AG10803 (cell line): ENCODE results near the gene RPS10.
"Not testable (repeated sequence)": the region's sequence is repeated elsewhere in the genome, so short reads cannot be mapped to it uniquely, and the experiment has no call there.

ENCODE experiments used
- DNase-seq: peaks from one replicate; pipeline ENCODE4 v3.0.0; 2010; ENCODE audit warnings: low read depth
- H3K4me3 ChIP-seq: 2 replicates; pipeline ENCODE4 v1.5.1; 2011; ENCODE audit warnings: mild to moderate bottlenecking, low read length, control low read depth
- CTCF ChIP-seq: conservative IDR thresholded peaks from 2 replicates; pipeline ENCODE4 v1.5.1; 2011; ENCODE audit warnings: mild to moderate bottlenecking, low read length, control low read depth, inconsistent platforms

Gene RPS10

DNA sequence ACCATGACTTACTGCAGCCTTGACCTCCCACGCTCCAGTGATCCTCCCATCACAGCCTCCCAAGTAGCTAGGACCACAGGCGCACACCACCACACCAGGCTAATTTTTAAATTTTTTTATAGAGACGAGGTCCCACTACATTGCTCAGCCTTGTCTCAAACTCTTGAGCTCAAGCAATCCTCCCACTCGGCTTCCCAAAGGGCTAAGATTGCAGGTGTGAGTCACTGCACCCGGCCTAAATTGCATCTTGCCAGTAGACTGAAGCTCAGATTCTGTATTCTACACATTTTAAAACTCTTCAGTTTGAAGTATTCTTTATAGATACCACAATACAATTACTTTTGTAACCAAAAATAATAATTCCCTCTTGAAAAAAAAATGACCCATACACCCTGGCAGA is 44.8 kb downstream of the RPS10 start:
- no peak for DNase-seq
- no peak overlapping the region for H3K4me3 ChIP-seq
- TF ChIP-seq CTCF, result no peak

DNA sequence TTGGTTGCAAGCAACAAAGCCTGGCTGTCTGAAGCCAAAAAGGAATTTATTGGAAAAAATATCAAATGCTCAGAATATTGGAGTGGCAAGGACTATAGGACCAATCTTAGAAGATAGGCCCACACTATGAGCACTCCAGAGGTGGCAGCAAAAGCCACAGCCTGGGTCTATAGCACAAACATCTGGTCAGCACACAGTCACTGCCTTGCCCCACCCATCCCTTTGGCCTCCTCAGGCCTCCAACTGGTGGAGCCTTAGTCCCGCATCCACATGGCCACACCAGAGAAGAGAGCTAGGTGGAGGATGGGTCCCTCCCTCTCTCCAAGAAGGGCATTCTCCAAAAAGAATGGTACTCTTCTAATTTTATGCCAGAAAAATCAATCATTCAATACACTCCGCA is 47.4 kb downstream of the RPS10 start:
- TF ChIP-seq CTCF, result no peak
- peak; percentile 13 for DNase-seq
- H3K4me3 ChIP-seq, result no peak overlapping the region

DNA sequence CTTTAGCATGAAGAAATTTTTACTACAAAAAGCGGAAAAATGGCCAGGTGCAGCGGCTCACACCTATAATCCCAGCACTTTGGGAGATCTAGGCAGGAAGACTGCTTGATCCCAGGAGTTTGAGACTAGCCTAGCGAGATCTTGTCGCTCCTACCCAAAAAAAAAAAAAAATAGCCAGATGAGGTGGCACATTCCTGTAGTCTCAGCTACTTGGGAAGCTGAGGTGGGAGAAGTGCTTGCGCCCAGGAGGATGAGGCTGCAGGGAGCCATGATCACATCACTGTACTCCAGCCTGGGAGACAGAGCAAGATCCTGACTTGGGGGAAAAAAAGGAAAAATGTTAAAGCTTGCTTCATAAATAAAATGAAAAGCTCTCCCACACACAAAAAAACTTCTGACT is 47.9 kb downstream of the RPS10 start:
- no peak for TF ChIP-seq CTCF
- H3K4me3 ChIP-seq, result no peak overlapping the region
- no peak for DNase-seq

DNA sequence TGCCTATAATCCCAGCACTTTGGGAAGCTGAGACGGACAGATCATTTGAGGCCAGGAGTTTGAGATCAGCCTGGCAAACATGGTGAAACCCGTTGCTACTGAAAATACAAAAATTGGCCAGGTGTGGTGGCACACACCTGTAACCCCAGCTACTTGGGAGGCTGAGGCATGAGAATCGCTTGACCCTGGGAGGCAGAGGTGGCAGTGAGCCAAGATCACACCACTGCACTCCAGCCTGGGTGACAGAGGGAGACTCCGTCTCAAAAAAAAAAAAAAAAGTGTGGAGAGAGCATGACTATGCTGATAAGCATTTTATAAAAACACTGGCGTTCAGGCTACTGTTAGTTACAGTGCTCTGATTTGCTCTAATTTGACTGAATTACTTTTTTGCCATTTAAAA is 48.3 kb downstream of the RPS10 start:
- H3K4me3 ChIP-seq, DNase-seq: not testable (repeated sequence)

DNA sequence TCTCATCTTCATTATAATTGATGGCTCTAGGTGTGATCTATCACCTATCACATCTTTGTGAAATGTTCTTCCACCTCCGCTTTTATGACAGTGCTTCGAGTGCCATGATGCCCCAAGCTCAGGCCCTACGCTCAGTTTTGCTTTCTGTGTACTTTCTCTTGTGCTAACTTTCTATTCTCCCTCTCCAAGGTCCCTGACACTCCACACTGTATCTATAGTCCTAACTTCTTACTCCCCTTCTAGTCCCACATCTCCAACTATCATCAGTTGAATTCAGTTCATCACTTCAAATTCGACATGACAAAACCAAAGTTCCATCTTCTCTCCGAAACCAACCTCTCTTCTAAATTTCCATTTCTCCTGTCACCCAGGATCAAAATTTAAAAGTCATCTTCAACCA is 50.0 kb downstream of the RPS10 start:
- no peak overlapping the region for H3K4me3 ChIP-seq
- DNase-seq, result no peak
- no peak for TF ChIP-seq CTCF

DNA sequence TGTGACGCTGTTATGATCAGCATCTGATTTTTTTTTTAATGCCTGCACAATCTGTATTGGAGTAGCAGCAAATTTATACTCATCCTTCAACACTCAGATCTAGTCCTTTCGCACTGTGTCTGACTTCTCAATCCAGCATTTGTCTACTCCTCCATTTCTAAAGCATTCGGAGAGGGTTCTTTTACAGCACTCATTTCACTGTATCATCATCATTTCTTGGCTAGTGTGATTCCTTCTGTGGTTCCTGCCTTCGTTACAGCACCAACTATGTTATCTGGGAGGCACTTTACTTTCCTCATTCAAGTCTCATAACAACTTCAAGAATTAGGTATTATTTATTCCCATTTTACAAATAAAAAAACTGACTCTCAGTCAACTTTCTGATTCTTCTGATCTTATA is 51.4 kb downstream of the RPS10 start:
- TF ChIP-seq CTCF, result no peak
- no peak overlapping the region for H3K4me3 ChIP-seq
- no peak for DNase-seq

- no peak overlapping the region for H3K4me3 ChIP-seq
- no peak for DNase-seq
- TF ChIP-seq CTCF, result no peak
Observed at GRCh38 chr6:34374069-34374468, 51.8 kb downstream of the RPS10 start.

GRCh38 chr6:34373511-34373910 is 52.4 kb downstream of the RPS10 start:
- no peak for TF ChIP-seq CTCF
- no peak for DNase-seq
- H3K4me3 ChIP-seq, result no peak overlapping the region

DNA sequence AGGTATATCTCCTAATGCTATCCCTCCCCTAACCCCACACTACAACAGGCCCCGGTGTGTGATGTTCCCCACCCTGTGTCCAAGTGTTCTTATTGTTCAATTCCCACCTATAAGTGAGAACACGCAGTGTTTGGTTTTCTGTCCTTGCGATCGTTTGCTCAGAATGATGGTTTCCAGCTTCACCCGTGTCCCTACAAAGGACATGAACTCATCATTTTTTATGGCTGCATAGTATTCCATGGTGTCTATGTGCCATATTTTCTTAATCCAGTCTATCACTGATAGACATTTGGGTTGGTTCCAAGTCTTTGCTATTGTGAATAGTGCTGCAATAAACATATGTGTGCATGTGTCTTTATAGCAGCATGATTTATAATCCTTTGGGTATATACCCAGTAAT is 54.0 kb downstream of the RPS10 start:
- H3K4me3 ChIP-seq, DNase-seq: not testable (repeated sequence)
